ENCODE data around the gene SBNO2.
A peak's percentile ranks its signal among the peaks of the same experiment; 100 is the strongest.

Gene SBNO2

GRCh38 chr19:1141944-1142343 is 32.1 kb downstream of the SBNO2 start:
- H3K4me1 ChIP-seq (ENCODE audit: control insufficient read depth, insufficient read depth, low read length), result no peaks in the 10 kb centered on the region
- no peaks in the 10 kb centered on the region for H3K36me3 ChIP-seq (ENCODE audit: control insufficient read depth, insufficient read depth, low read length)
- H3K9me3 ChIP-seq (ENCODE audit: control insufficient read depth, low read length), result no peaks in the 10 kb centered on the region
- H3K4me3 ChIP-seq (ENCODE audit: low read length), result no peak overlapping the region
- no peaks in the 10 kb centered on the region for H3K27me3 ChIP-seq (ENCODE audit: control insufficient read depth, insufficient read depth, low read length)
- H3K9ac ChIP-seq (ENCODE audit: low read length), result no peak overlapping the region

- H3K27me3 ChIP-seq (ENCODE audit: control insufficient read depth, insufficient read depth, low read length), result no peaks in the 10 kb centered on the region
- H3K4me3 ChIP-seq (ENCODE audit: low read length), result no peak overlapping the region
- no peak overlapping the region for H3K9ac ChIP-seq (ENCODE audit: low read length)
- H3K4me1 ChIP-seq (ENCODE audit: control insufficient read depth, insufficient read depth, low read length), result peaks cover 14% of the 10 kb centered on the region
- H3K36me3 ChIP-seq (ENCODE audit: control insufficient read depth, insufficient read depth, low read length), result no peaks in the 10 kb centered on the region
- H3K9me3 ChIP-seq (ENCODE audit: control insufficient read depth, low read length), result no peaks in the 10 kb centered on the region
Measured at GRCh38 chr19:1140272-1141027, 33.6 kb downstream of the SBNO2 start.

- Histone ChIP-seq H3K9ac (ENCODE audit: low read length) (no peak overlapping the region), H3K4me3 (ENCODE audit: low read length) (no peak overlapping the region), H3K36me3 (ENCODE audit: control insufficient read depth, insufficient read depth, low read length) (no peaks in the 10 kb centered on the region), H3K4me1 (ENCODE audit: control insufficient read depth, insufficient read depth, low read length) (peaks cover 19% of the 10 kb centered on the region), H3K27me3 (ENCODE audit: control insufficient read depth, insufficient read depth, low read length) (no peaks in the 10 kb centered on the region), H3K9me3 (ENCODE audit: control insufficient read depth, low read length) (no peaks in the 10 kb centered on the region)
Measured at GRCh38 chr19:1139126-1139525, 34.9 kb downstream of the SBNO2 start.

DNA sequence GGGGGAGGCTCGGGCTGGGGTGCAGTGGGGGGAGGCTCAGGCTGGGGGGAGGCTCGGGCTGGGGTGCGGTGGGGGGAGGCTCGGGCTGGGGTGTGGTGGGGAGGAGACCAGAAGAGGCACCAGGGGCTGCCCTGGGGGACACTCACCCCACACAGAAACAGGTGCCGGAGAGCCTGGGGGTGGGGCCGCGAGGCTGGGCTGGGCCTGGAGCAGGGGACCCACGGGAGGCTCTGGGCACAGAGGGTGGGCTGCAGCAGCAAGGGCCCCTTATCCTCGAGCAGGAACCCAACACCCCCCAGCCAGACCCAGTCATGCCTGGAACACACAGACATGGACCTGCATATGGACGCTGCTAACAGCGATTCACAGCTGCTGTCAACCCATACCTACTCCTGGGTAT is 35.9 kb downstream of the SBNO2 start:
- Histone ChIP-seq H3K9me3 (ENCODE audit: control insufficient read depth, low read length) (no peaks in the 10 kb centered on the region), H3K4me1 (ENCODE audit: control insufficient read depth, insufficient read depth, low read length) (peaks cover 29% of the 10 kb centered on the region), H3K4me3 (ENCODE audit: low read length) (no peak overlapping the region), H3K36me3 (ENCODE audit: control insufficient read depth, insufficient read depth, low read length) (no peaks in the 10 kb centered on the region), H3K27me3 (ENCODE audit: control insufficient read depth, insufficient read depth, low read length) (no peaks in the 10 kb centered on the region), H3K9ac (ENCODE audit: low read length) (no peak overlapping the region)

- no peak overlapping the region for H3K4me3 ChIP-seq (ENCODE audit: low read length)
- no peaks in the 10 kb centered on the region for H3K36me3 ChIP-seq (ENCODE audit: control insufficient read depth, insufficient read depth, low read length)
- peaks cover 40% of the 10 kb centered on the region for H3K4me1 ChIP-seq (ENCODE audit: control insufficient read depth, insufficient read depth, low read length)
- H3K9me3 ChIP-seq (ENCODE audit: control insufficient read depth, low read length), result no peaks in the 10 kb centered on the region
- peak overlapping the region; percentile 34 for H3K9ac ChIP-seq (ENCODE audit: low read length)
- no peaks in the 10 kb centered on the region for H3K27me3 ChIP-seq (ENCODE audit: control insufficient read depth, insufficient read depth, low read length)
Measured at GRCh38 chr19:1136621-1137317, 37.3 kb downstream of the SBNO2 start.

GRCh38 chr19:1136201-1136600 is 37.9 kb downstream of the SBNO2 start:
- H3K9ac ChIP-seq (ENCODE audit: low read length), result peak overlapping the region; percentile 34
- no peak overlapping the region for H3K4me3 ChIP-seq (ENCODE audit: low read length)
- no peaks in the 10 kb centered on the region for H3K9me3 ChIP-seq (ENCODE audit: control insufficient read depth, low read length)
- peaks cover 46% of the 10 kb centered on the region for H3K4me1 ChIP-seq (ENCODE audit: control insufficient read depth, insufficient read depth, low read length)
- H3K27me3 ChIP-seq (ENCODE audit: control insufficient read depth, insufficient read depth, low read length), result no peaks in the 10 kb centered on the region
- H3K36me3 ChIP-seq (ENCODE audit: control insufficient read depth, insufficient read depth, low read length), result no peaks in the 10 kb centered on the region

GRCh38 chr19:1135454-1135853 is 38.6 kb downstream of the SBNO2 start:
- H3K4me1 ChIP-seq (ENCODE audit: control insufficient read depth, insufficient read depth, low read length), result peaks cover 53% of the 10 kb centered on the region
- no peak overlapping the region for H3K4me3 ChIP-seq (ENCODE audit: low read length)
- H3K27me3 ChIP-seq (ENCODE audit: control insufficient read depth, insufficient read depth, low read length), result no peaks in the 10 kb centered on the region
- H3K9ac ChIP-seq (ENCODE audit: low read length), result no peak overlapping the region
- no peaks in the 10 kb centered on the region for H3K36me3 ChIP-seq (ENCODE audit: control insufficient read depth, insufficient read depth, low read length)
- no peaks in the 10 kb centered on the region for H3K9me3 ChIP-seq (ENCODE audit: control insufficient read depth, low read length)

DNA sequence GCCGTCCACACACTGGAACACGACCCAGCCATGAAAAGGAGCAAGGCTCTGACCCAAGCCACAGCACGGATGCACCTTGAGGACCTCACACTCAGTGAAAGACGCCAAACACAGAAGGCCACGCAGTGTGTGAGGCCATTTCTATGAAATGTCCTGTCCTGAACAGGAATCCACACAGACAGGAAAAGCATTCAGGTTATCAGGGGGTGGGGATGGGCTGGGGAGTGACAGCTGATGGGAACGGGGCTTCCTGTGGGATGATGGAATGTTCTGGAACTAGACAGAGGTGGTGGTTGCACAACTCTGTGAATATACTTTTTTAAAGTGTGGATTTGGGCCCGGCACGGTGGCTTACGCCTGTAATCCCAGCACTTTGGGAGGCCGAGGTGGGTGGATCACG is 39.6 kb downstream of the SBNO2 start:
- H3K36me3 ChIP-seq (ENCODE audit: control insufficient read depth, insufficient read depth, low read length), result no peaks in the 10 kb centered on the region

DNA sequence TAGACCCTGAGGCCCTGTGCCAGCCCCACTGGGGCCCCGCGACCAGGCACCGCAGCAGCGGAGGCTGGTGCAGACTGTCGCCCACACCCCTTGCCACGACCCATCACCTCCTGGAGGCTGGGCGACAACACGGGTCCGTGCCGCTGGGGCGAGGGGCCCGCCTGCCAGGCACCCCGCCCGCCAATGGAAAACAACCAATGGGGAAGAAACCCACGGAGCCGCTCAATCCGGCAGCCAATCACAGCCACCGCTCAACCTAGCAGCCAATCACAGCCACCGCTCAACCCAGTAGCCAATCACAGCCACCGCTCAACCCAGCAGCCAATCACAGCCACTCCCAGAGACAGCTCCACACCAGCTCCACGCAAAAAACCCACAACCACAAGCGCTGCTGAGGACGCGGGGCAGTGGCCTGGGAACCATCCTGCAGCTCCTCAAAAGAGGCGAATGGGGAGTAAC is 40.6 kb downstream of the SBNO2 start:
- Histone ChIP-seq H3K4me1 (ENCODE audit: control insufficient read depth, insufficient read depth, low read length) (peaks cover 57% of the 10 kb centered on the region), H3K4me3 (ENCODE audit: low read length) (no peak overlapping the region), H3K27me3 (ENCODE audit: control insufficient read depth, insufficient read depth, low read length) (no peaks in the 10 kb centered on the region), H3K9me3 (ENCODE audit: control insufficient read depth, low read length) (no peaks in the 10 kb centered on the region), H3K9ac (ENCODE audit: low read length) (no peak overlapping the region), H3K36me3 (ENCODE audit: control insufficient read depth, insufficient read depth, low read length) (no peaks in the 10 kb centered on the region)

More for the DNA sequence above, 39.6 kb downstream of the SBNO2 start:
- Histone ChIP-seq H3K9ac (ENCODE audit: low read length) (no peak overlapping the region), H3K4me1 (ENCODE audit: control insufficient read depth, insufficient read depth, low read length) (peaks cover 57% of the 10 kb centered on the region), H3K4me3 (ENCODE audit: low read length) (no peak overlapping the region), H3K27me3 (ENCODE audit: control insufficient read depth, insufficient read depth, low read length) (no peaks in the 10 kb centered on the region), H3K9me3 (ENCODE audit: control insufficient read depth, low read length) (no peaks in the 10 kb centered on the region)

GRCh38 chr19:1132552-1133383 is 41.3 kb downstream of the SBNO2 start:
- H3K4me1 ChIP-seq (ENCODE audit: control insufficient read depth, insufficient read depth, low read length), result peaks cover 57% of the 10 kb centered on the region
- H3K36me3 ChIP-seq (ENCODE audit: control insufficient read depth, insufficient read depth, low read length), result no peaks in the 10 kb centered on the region
- H3K9ac ChIP-seq (ENCODE audit: low read length), result peak overlapping the region; percentile 76
- no peaks in the 10 kb centered on the region for H3K9me3 ChIP-seq (ENCODE audit: control insufficient read depth, low read length)
- no peaks in the 10 kb centered on the region for H3K27me3 ChIP-seq (ENCODE audit: control insufficient read depth, insufficient read depth, low read length)
- H3K4me3 ChIP-seq (ENCODE audit: low read length), result peak overlapping the region; percentile 56

DNA sequence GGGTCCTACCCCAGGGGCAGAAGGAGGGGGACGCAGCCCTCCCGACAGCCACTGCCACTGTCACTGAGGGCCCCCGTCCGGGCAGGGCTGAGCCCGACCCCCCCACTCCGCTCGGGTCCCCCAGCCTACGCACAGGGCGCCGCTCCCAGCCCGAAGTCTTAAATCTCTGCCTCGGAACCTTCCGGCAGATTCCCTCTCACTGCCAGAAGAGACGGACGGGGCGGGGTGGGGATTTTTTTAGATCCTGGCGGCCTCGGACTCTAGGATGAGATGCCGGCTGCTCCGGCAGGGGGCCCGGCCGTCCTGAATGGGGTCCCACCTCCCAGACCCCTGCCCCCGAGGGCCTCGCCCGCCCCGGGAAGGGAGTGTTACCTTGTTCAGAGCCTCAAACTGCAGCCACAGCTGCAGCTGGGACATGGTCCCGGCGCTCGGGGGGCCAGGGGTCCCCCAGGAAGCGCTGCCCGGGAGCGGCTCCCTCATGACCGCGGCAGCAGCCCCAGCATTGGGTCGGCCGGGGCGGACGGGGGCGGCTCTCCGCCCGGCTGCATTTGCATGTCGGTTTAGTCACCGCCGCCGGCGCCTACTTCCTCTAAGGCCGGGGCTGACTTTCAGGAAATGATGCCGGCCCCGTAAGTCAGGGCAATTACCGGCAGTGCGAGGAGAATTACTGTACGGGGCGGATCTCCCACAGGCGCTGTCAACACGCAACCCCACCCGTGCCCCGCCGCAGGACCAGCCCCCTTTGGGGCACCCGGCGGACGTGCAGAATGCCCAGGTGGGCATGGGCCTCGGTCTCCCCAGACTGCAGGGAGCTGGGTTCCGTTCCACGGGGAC is 42.1 kb downstream of the SBNO2 start:
- H3K4me3 ChIP-seq (ENCODE audit: low read length), result peak overlapping the region; percentile 56
- no peaks in the 10 kb centered on the region for H3K27me3 ChIP-seq (ENCODE audit: control insufficient read depth, insufficient read depth, low read length)
- no peaks in the 10 kb centered on the region for H3K36me3 ChIP-seq (ENCODE audit: control insufficient read depth, insufficient read depth, low read length)
- peaks cover 57% of the 10 kb centered on the region for H3K4me1 ChIP-seq (ENCODE audit: control insufficient read depth, insufficient read depth, low read length)
- peak overlapping the region; percentile 76 for H3K9ac ChIP-seq (ENCODE audit: low read length)
- H3K9me3 ChIP-seq (ENCODE audit: control insufficient read depth, low read length), result no peaks in the 10 kb centered on the region

Measured in mucosa of stomach (tissue), 1 donor.